ENCODE results near the gene ECI2.

DNA sequence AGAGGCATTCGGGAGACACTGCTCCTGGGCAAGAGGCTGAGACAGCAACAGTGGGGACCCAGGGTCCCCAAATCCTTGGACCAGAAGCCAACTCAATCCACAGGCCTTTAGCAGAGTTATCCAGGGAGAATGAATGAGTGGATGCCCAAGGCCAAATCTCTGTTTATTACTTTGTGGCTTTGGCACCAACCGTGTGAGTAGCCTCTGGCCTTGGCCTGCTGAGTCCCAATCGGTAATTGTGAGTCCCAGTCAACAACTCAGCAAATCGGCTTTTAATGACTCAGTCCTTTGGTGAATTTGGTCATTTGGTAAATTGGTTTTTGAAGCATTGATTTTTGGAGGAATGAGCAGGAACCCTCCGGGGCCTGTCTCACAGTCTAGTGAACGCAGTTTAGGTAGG lies 29.1 kb upstream of the ECI2 start:
- TF ChIP-seq POLR2A (IDR thresholded peaks at IDR 0.05) (no peak), CTCF (IDR thresholded peaks at IDR 0.05) (no peak), EP300 (IDR thresholded peaks at IDR 0.05; ENCODE audit: low read depth) (no peak), POLR2AphosphoS5 (IDR thresholded peaks at IDR 0.05) (no peak)

Data from transverse colon (tissue), 4 donors.